SK-N-SH treated with all-trans-retinoic acid at 6 μM for 48 hours (cell line): Measurements from ENCODE around the gene ADAMTS17.

ENCODE experiments used
- ZFP3 ChIP-seq: fragments of 250-450 bp; sonication (Bioruptor Pico); IDR thresholded peaks from 2 replicates; pipeline ENCODE4 v1.5.0; 2020; ENCODE audit warnings: mild to moderate bottlenecking, moderate library complexity
- ZFP30 ChIP-seq: fragments of 450-650 bp; formaldehyde crosslinking; IDR thresholded peaks from 2 replicates; pipeline ENCODE4 v1.5.0; 2022; ENCODE audit warnings: mild to moderate bottlenecking, moderate library complexity
- ZNF565 ChIP-seq: fragments of 450-650 bp; formaldehyde crosslinking; conservative IDR thresholded peaks from 2 replicates; pipeline ENCODE4 v1.5.0; 2020; ENCODE audit warnings: low read depth, mild to moderate bottlenecking, moderate library complexity
- ZNF70 ChIP-seq: fragments of 450-650 bp; formaldehyde crosslinking; IDR thresholded peaks from 2 replicates; pipeline ENCODE4 v1.5.0; 2020; ENCODE audit warnings: mild to moderate bottlenecking, moderate library complexity
- TF ChIP-seq, protein P1 (sequence below): fragments of 250-450 bp; sonication (Bioruptor Pico); IDR thresholded peaks from 2 replicates; pipeline ENCODE4 v1.5.0; 2020; ENCODE audit warnings: mild to moderate bottlenecking, moderate library complexity

DNA sequence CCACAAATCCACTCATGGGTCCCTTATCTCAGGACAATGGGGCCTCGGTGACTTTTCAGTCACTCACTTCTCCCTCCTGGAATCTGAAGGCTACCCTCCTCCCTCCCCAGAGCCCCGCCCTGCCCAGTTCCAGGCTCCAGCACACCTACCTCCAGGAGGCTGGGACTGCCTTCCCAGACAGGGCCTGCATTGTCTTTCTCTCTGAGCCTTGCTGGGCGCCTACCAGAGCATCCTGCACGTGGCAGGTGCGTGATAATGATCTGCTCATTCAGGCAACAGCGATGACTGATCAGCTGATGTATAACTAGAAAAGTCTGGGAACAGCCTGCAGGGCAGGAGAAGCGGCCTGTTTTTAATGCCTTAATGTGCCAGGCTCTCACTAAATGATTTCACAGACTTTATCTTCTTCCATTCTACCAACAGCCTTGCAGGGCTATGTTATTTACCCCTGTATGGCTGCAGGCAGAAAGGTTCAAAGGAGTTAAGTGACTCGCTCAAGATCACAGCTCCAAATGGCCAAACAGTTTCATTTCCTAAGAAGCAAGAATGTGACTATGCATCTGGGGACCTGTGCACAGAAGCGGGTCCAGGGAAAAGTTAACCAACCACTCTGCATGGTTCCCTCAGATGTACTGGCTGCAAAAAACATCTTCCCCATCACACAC is 6.3 kb downstream of the ADAMTS17 start:
- TF ChIP-seq, protein P1, sequence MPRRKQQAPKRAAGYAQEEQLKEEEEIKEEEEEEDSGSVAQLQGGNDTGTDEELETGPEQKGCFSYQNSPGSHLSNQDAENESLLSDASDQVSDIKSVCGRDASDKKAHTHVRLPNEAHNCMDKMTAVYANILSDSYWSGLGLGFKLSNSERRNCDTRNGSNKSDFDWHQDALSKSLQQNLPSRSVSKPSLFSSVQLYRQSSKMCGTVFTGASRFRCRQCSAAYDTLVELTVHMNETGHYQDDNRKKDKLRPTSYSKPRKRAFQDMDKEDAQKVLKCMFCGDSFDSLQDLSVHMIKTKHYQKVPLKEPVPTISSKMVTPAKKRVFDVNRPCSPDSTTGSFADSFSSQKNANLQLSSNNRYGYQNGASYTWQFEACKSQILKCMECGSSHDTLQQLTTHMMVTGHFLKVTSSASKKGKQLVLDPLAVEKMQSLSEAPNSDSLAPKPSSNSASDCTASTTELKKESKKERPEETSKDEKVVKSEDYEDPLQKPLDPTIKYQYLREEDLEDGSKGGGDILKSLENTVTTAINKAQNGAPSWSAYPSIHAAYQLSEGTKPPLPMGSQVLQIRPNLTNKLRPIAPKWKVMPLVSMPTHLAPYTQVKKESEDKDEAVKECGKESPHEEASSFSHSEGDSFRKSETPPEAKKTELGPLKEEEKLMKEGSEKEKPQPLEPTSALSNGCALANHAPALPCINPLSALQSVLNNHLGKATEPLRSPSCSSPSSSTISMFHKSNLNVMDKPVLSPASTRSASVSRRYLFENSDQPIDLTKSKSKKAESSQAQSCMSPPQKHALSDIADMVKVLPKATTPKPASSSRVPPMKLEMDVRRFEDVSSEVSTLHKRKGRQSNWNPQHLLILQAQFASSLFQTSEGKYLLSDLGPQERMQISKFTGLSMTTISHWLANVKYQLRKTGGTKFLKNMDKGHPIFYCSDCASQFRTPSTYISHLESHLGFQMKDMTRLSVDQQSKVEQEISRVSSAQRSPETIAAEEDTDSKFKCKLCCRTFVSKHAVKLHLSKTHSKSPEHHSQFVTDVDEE, result peak; percentile 84; the same call in 1 of the 2 replicates
- TF ChIP-seq ZNF70 (CRISPR knock-in tag) (0 out of 2 replicates have a peak, but pooled peaks have one; percentile 7), ZFP30 (CRISPR knock-in tag) (no peak), ZFP3 (CRISPR knock-in tag) (no peak), ZNF565 (CRISPR knock-in tag) (no peak)
